Keratinocyte (primary cell): Measurements from ENCODE around the gene F10.

ENCODE experiments used
- CTCF ChIP-seq, 3 experiments: IDR thresholded peaks in 1 of 3; conservative IDR thresholded peaks in 1 of 3; optimal IDR thresholded peaks in 1 of 3; 2 replicates in 2 of 3; 3 replicates in 1 of 3; pipeline versions ENCODE3 to v1.5.1; 2011; ENCODE audit warnings: low read length in 3 of 3, mild to moderate bottlenecking in 3 of 3, moderate library complexity in 2 of 3, control low read depth in 1 of 3, inconsistent platforms in 1 of 3; ENCODE audit not compliant: insufficient read depth in 2 of 3; ENCODE audit errors: extremely low read depth in 1 of 3
- EZH2 ChIP-seq: IDR thresholded peaks from one replicate; pipeline ENCODE4 v1.6.1; 2012; ENCODE audit warnings: inconsistent platforms, mild to moderate bottlenecking, low read length, moderate library complexity

- TF ChIP-seq CTCF (optimal IDR thresholded peaks at IDR 0.05 in 1 of 3, IDR thresholded peaks at IDR 0.05 in 1 of 3, conservative IDR thresholded peaks at IDR 0.05 in 1 of 3; ENCODE audit: extremely low read depth in 1 of 3, insufficient read depth in 2 of 3, low read length in 3 of 3) (no peak), EZH2 (no peak)
These were observed 21.6 kb downstream of the F10 start for GRCh38 chr13:113144255-113144629.
